H9 (cell line): Measurements from ENCODE around the gene PAX3. TPM values are rescaled to one million over a fixed set of nuclear protein-coding genes. Genes with fewer than 3 reads are reported as not detected.

Source experiments
- DNase-seq: peaks from one replicate; pipeline ENCODE4 v3.0.0-alpha.2; 2017
- H2AFZ ChIP-seq: one replicate; pipeline ENCODE4 v1.6.1; 2013; ENCODE audit warnings: mild to moderate bottlenecking, low read length, control low read depth, moderate library complexity
- H2AK5ac ChIP-seq: 2 replicates; pipeline ENCODE4 v1.6.1; 2013; ENCODE audit warnings: low read length, control low read depth, mixed read lengths; ENCODE audit not compliant: insufficient read length
- H2BK120ac ChIP-seq: one replicate; pipeline ENCODE4 v1.6.1; 2013; ENCODE audit warnings: low read depth, mild to moderate bottlenecking, low read length, control low read depth, inconsistent platforms; ENCODE audit not compliant: poor library complexity, severe bottlenecking
- H2BK12ac ChIP-seq: 2 replicates; pipeline ENCODE4 v1.6.1; 2013; ENCODE audit warnings: low read length, control low read depth, mixed read lengths, low read depth; ENCODE audit not compliant: insufficient read length
- H2BK15ac ChIP-seq: 2 replicates; pipeline ENCODE4 v1.6.1; 2013; ENCODE audit warnings: low read depth, low read length, control low read depth
- H2BK20ac ChIP-seq: one replicate; pipeline ENCODE4 v1.6.1; 2013; ENCODE audit warnings: low read depth, mild to moderate bottlenecking, low read length, control low read depth, inconsistent platforms; ENCODE audit not compliant: poor library complexity, severe bottlenecking
- H2BK5ac ChIP-seq: 2 replicates; pipeline ENCODE4 v1.6.1; 2013; ENCODE audit warnings: low read length, control low read depth, mixed read lengths; ENCODE audit not compliant: insufficient read length
- H3K14ac ChIP-seq: 2 replicates; pipeline ENCODE4 v1.6.1; 2013; ENCODE audit warnings: low read length, control low read depth; ENCODE audit not compliant: insufficient read depth
- H3K18ac ChIP-seq: 2 replicates; pipeline ENCODE4 v1.6.1; 2013; ENCODE audit warnings: low read depth, mild to moderate bottlenecking, mixed read lengths, low read length, control low read depth; ENCODE audit not compliant: insufficient read length
- H3K23ac ChIP-seq: 2 replicates; pipeline ENCODE4 v1.6.1; 2013; ENCODE audit warnings: low read length, control low read depth, mixed read lengths, low read depth; ENCODE audit not compliant: insufficient read length
- H3K23me2 ChIP-seq: 2 replicates; pipeline ENCODE4 v1.6.1; 2013; ENCODE audit warnings: low read depth, mild to moderate bottlenecking, mixed read lengths, low read length, control low read depth; ENCODE audit not compliant: insufficient read length, poor library complexity, severe bottlenecking
- H3K27ac ChIP-seq: 2 replicates; pipeline ENCODE4 v1.5.1; 2013; ENCODE audit warnings: low read length, control low read depth, mixed read lengths, low read depth; ENCODE audit not compliant: insufficient read length
- H3K27me3 ChIP-seq: 2 replicates; pipeline ENCODE4 v1.6.1; 2013; ENCODE audit warnings: low read length, control low read depth, inconsistent platforms; ENCODE audit not compliant: insufficient read depth
- H3K4ac ChIP-seq: 2 replicates; pipeline ENCODE4 v1.6.1; 2013; ENCODE audit warnings: low read depth, mild to moderate bottlenecking, control low read depth, inconsistent platforms, low read length, moderate library complexity
- H3K4me1 ChIP-seq: 2 replicates; pipeline ENCODE4 v1.6.1; 2013; ENCODE audit warnings: low read length, control low read depth, inconsistent platforms; ENCODE audit not compliant: insufficient read depth
- H3K4me2 ChIP-seq: 2 replicates; pipeline ENCODE4 v1.6.1; 2013; ENCODE audit warnings: low read length, control low read depth, mixed read lengths; ENCODE audit not compliant: insufficient read length, insufficient read depth
- H3K56ac ChIP-seq: 2 replicates; pipeline ENCODE4 v1.6.1; 2013; ENCODE audit warnings: low read depth, mild to moderate bottlenecking, mixed read lengths, low read length, control low read depth; ENCODE audit not compliant: insufficient read length
- H3K79me1 ChIP-seq: 2 replicates; pipeline ENCODE4 v1.6.1; 2013; ENCODE audit warnings: low read depth, mild to moderate bottlenecking, moderate library complexity, low read length, control low read depth, inconsistent platforms; ENCODE audit not compliant: insufficient read depth, poor library complexity, severe bottlenecking
- H3K79me2 ChIP-seq: 2 replicates; pipeline ENCODE4 v1.6.1; 2013; ENCODE audit warnings: low read length, control low read depth, inconsistent platforms; ENCODE audit not compliant: insufficient read depth
- H3K9ac ChIP-seq: 2 replicates; pipeline ENCODE4 v1.6.1; 2013; ENCODE audit warnings: low read length, control low read depth, mixed read lengths; ENCODE audit not compliant: insufficient read length; ENCODE audit errors: extremely low read depth
- H3K9me3 ChIP-seq: one replicate; pipeline ENCODE4 v1.6.1; 2013; ENCODE audit warnings: low read depth, low read length, inconsistent platforms; ENCODE audit not compliant: control insufficient read depth
- H3T11ph ChIP-seq: one replicate; pipeline ENCODE4 v1.6.1; 2013; ENCODE audit warnings: mild to moderate bottlenecking, low read length, control low read depth, inconsistent platforms
- H4K20me1 ChIP-seq: one replicate; pipeline ENCODE4 v1.6.1; 2013; ENCODE audit not compliant: control insufficient read depth, insufficient read length, insufficient read depth
- H4K5ac ChIP-seq: 2 replicates; pipeline ENCODE4 v1.6.1; 2013; ENCODE audit warnings: low read depth, mild to moderate bottlenecking, mixed read lengths, low read length, control low read depth; ENCODE audit not compliant: insufficient read length
- H4K8ac ChIP-seq: replicated peaks from 2 replicates; pipeline ENCODE4 v1.6.1; 2013; ENCODE audit warnings: low read length, control low read depth, mixed read lengths, low read depth; ENCODE audit not compliant: insufficient read length
- H4K91ac ChIP-seq: 2 replicates; pipeline ENCODE4 v1.6.1; 2013; ENCODE audit warnings: low read depth, mild to moderate bottlenecking, moderate library complexity, mixed read lengths, low read length, control low read depth; ENCODE audit not compliant: insufficient read length
- H3K27ac Mint-ChIP-seq, 3 experiments: 2 replicates in 2 of 3; 3 replicates in 1 of 3; pipeline ENCODE4 v1.8.0; 2020 to 2021; ENCODE audit warnings: mixed read lengths in 3 of 3, mild to moderate bottlenecking in 1 of 3, moderate library complexity in 1 of 3
- H3K27me3 Mint-ChIP-seq: 2 replicates; pipeline ENCODE4 v1.8.0; 2021; ENCODE audit warnings: low read depth, mild to moderate bottlenecking, moderate library complexity, mixed read lengths
- H3K36me3 Mint-ChIP-seq, 3 experiments: 2 replicates in 2 of 3; 3 replicates in 1 of 3; pipeline ENCODE4 v1.8.0; 2020 to 2021; ENCODE audit warnings: low read depth in 3 of 3, mixed read lengths in 3 of 3; ENCODE audit not compliant: insufficient read depth in 1 of 3
- H3K4me1 Mint-ChIP-seq, 2 experiments: 2 replicates each; pipeline ENCODE4 v1.8.0; 2020; ENCODE audit warnings: mixed read lengths in 2 of 2
- H3K4me3 Mint-ChIP-seq, 2 experiments: 2 replicates in 1 of 2; 3 replicates in 1 of 2; pipeline ENCODE4 v1.8.0; 2020 to 2021; ENCODE audit warnings: mild to moderate bottlenecking in 2 of 2, mixed read lengths in 2 of 2, moderate library complexity in 1 of 2
- H3K9me3 Mint-ChIP-seq, 2 experiments: 2 replicates in 1 of 2; 3 replicates in 1 of 2; pipeline ENCODE4 v1.8.0; 2020; ENCODE audit warnings: mild to moderate bottlenecking in 2 of 2, mixed read lengths in 2 of 2, moderate library complexity in 1 of 2
- CTCF ChIP-seq: fragments of 200-600 bp; sonication (generic); conservative IDR thresholded peaks from 3 replicates; pipeline ENCODE4 v1.8.0; 2021; ENCODE audit warnings: antibody characterized with exemption, mild to moderate bottlenecking
- WGBS: extraction: QIAGEN DNeasy Blood & Tissue Kit; methylation state at CpG from one replicate; pipeline ENCODE4 v1.1.7; 2013; ENCODE audit warnings: missing lambda C conversion rate, low lambda C conversion rate, mixed read lengths; ENCODE audit not compliant: insufficient read length; ENCODE audit errors: extremely low coverage; 5-methylcytosine and 5-hydroxymethylcytosine counted together
- total RNA-seq: library from RNA; stranded (reverse); gene quantifications from 2 replicates; pipeline ENCODE4 v1.2.1, GENCODE V29; 2021

Gene PAX3
- total RNA-seq, 1 experiment from 2014 or later: not detected

- H3K4me1 ChIP-seq: 0 out of 2 replicates have a peak, but pooled peaks cover 1% of the 10 kb centered on the region
- Mint-ChIP-seq H3K27me3 (peaks cover 100% of the 10 kb centered on the region), H3K4me1 (peaks cover 33 to 74% of the 10 kb centered on the region in 2 experiments), H3K9me3 (peaks cover 2 to 19% of the 10 kb centered on the region in 2 experiments; a peak in 2 of 5 replicates), H3K27ac (no peak overlapping the region), H3K36me3 (no peaks in the 10 kb centered on the region), H3K4me3 (peak overlapping the region in 1 of 2 experiments; percentile 4; a peak in 2 of 5 replicates)
- no peak overlapping the region for H2AK5ac ChIP-seq
- no peak overlapping the region for H3T11ph ChIP-seq
- H3K23me2 ChIP-seq: peaks cover 10% of the 10 kb centered on the region
- no peaks in the 10 kb centered on the region for H3K9me3 ChIP-seq
- no peak overlapping the region for H3K18ac ChIP-seq
- no peak overlapping the region for H2AFZ ChIP-seq
- no peak for TF ChIP-seq CTCF
- no peaks in the 10 kb centered on the region for H3K79me2 ChIP-seq
- DNase-seq: no peak
- H2BK120ac ChIP-seq: no peak overlapping the region
- H2BK12ac ChIP-seq: no peak overlapping the region
- H3K23ac ChIP-seq: no peak overlapping the region
- no peak overlapping the region for H4K8ac ChIP-seq
- no peaks in the 10 kb centered on the region for H3K79me1 ChIP-seq
- H3K27me3 ChIP-seq: peaks cover 99% of the 10 kb centered on the region
- H2BK15ac ChIP-seq: no peak overlapping the region
- WGBS: no CpG with 5 or more reads among the region's 6 CpGs
- H3K14ac ChIP-seq: no peak overlapping the region
- no peak overlapping the region for H3K9ac ChIP-seq
- H2BK5ac ChIP-seq: no peak overlapping the region
- no peak overlapping the region for H3K4ac ChIP-seq
- no peaks in the 10 kb centered on the region for H4K20me1 ChIP-seq
- H4K5ac ChIP-seq: no peak overlapping the region
- no peak overlapping the region for H3K27ac ChIP-seq
- no peak overlapping the region for H2BK20ac ChIP-seq
- no peak overlapping the region for H3K56ac ChIP-seq
- H3K4me2 ChIP-seq: no peak overlapping the region
- H4K91ac ChIP-seq: no peak overlapping the region
Observed at GRCh38 chr2:222297600-222297935, 1.2 kb downstream of the PAX3 start.
